SJCRH30 (cell line): ENCODE measurements around the gene CRTC1. TPM values are rescaled to one million over a fixed set of nuclear protein-coding genes. Genes with fewer than 3 reads are reported as not detected.

Experiments used
- DNase-seq, 2 experiments: peaks; one replicate each; pipeline ENCODE4 v3.0.0-alpha.2; 2015 to 2020
- H3K27ac ChIP-seq: fragments of 250-450 bp; sonication (Bioruptor Pico); 2 replicates; pipeline ENCODE4 v1.5.1; 2020; ENCODE audit warnings: mild to moderate bottlenecking, moderate library complexity
- H3K27me3 ChIP-seq: fragments of 250-450 bp; sonication (Bioruptor Pico); 2 replicates; pipeline ENCODE4 v1.5.1; 2020; ENCODE audit warnings: mild to moderate bottlenecking, moderate library complexity
- H3K36me3 ChIP-seq: fragments of 250-450 bp; sonication (Bioruptor Pico); 2 replicates; pipeline ENCODE4 v1.5.1; 2020; ENCODE audit warnings: mild to moderate bottlenecking, moderate library complexity
- H3K4me1 ChIP-seq: fragments of 250-450 bp; sonication (Bioruptor Pico); 2 replicates; pipeline ENCODE4 v1.5.1; 2020; ENCODE audit warnings: mild to moderate bottlenecking, moderate library complexity
- H3K4me3 ChIP-seq: fragments of 250-450 bp; sonication (Bioruptor Pico); 2 replicates; pipeline ENCODE4 v1.5.1; 2020; ENCODE audit warnings: mild to moderate bottlenecking, moderate library complexity
- H3K9me3 ChIP-seq: fragments of 250-450 bp; sonication (Bioruptor Pico); replicated peaks from 2 replicates; pipeline ENCODE4 v1.5.1; 2020; ENCODE audit warnings: mild to moderate bottlenecking, moderate library complexity
- total RNA-seq: library from RNA; depleted of rRNA; stranded (reverse); fragments of >200 nt; shearing (Covaris generic); gene quantifications from 2 replicates; pipeline ENCODE4 v1.2.3, GENCODE V29; 2014

Gene CRTC1
- total RNA-seq, 1 experiment from 2014 or later = 3.5 TPM

- Histone ChIP-seq H3K36me3 (no peaks in the 10 kb centered on the region), H3K4me3 (no peak overlapping the region), H3K4me1 (peaks cover 31% of the 10 kb centered on the region), H3K9me3 (no peaks in the 10 kb centered on the region), H3K27me3 (no peaks in the 10 kb centered on the region), H3K27ac (no peak overlapping the region)
- DNase-seq = no peak
Observed at GRCh38 chr19:18647807-18648206, 35.7 kb upstream of the CRTC1 start.

GRCh38 chr19:18648973-18649315 lies 34.5 kb upstream of the CRTC1 start:
- Histone ChIP-seq H3K4me1 (peaks cover 31% of the 10 kb centered on the region), H3K4me3 (peak overlapping the region; percentile 40), H3K36me3 (no peaks in the 10 kb centered on the region), H3K27ac (peak overlapping the region; percentile 66), H3K9me3 (no peaks in the 10 kb centered on the region), H3K27me3 (no peaks in the 10 kb centered on the region)
- DNase-seq = peak; percentile 60 to 63

GRCh38 chr19:18649371-18650020 lies 34.0 kb upstream of the CRTC1 start:
- Histone ChIP-seq H3K27ac (peak overlapping the region; percentile 66), H3K4me3 (peak overlapping the region; percentile 40)

GRCh38 chr19:18650021-18650390 lies 33.5 kb upstream of the CRTC1 start:
- Histone ChIP-seq H3K27me3 (no peaks in the 10 kb centered on the region), H3K36me3 (no peaks in the 10 kb centered on the region), H3K9me3 (no peaks in the 10 kb centered on the region), H3K4me3 (peak overlapping the region; percentile 40), H3K4me1 (peaks cover 31% of the 10 kb centered on the region), H3K27ac (peak overlapping the region; percentile 57)
- DNase-seq = peak in 1 of 2 experiments; percentile 53

More at GRCh38 chr19:18649371-18650020, 34.0 kb upstream of the CRTC1 start:
- H3K27me3 ChIP-seq = no peaks in the 10 kb centered on the region
- peak; percentile 95 to 97 for DNase-seq
- H3K36me3 ChIP-seq = no peaks in the 10 kb centered on the region
- no peaks in the 10 kb centered on the region for H3K9me3 ChIP-seq
- H3K4me1 ChIP-seq = peaks cover 31% of the 10 kb centered on the region

- H3K4me1 ChIP-seq = peaks cover 31% of the 10 kb centered on the region
- peak; percentile 69 to 70 for DNase-seq
- peak overlapping the region; percentile 40 for H3K4me3 ChIP-seq
- H3K9me3 ChIP-seq = no peaks in the 10 kb centered on the region
- no peaks in the 10 kb centered on the region for H3K36me3 ChIP-seq
- H3K27me3 ChIP-seq = no peaks in the 10 kb centered on the region
- peak overlapping the region; percentile 57 for H3K27ac ChIP-seq
Observed at GRCh38 chr19:18650468-18651041, 32.9 kb upstream of the CRTC1 start.

- H3K4me1 ChIP-seq = peaks cover 31% of the 10 kb centered on the region
- H3K4me3 ChIP-seq = peak overlapping the region; percentile 40; the same call in 1 of the 2 replicates
Observed at GRCh38 chr19:18651300-18651699, 32.2 kb upstream of the CRTC1 start.

GRCh38 chr19:18651733-18652132 lies 31.7 kb upstream of the CRTC1 start:
- Histone ChIP-seq H3K36me3 (no peaks in the 10 kb centered on the region), H3K27ac (no peak overlapping the region), H3K9me3 (no peaks in the 10 kb centered on the region), H3K4me1 (peaks cover 31% of the 10 kb centered on the region), H3K4me3 (no peak overlapping the region), H3K27me3 (no peaks in the 10 kb centered on the region)
- DNase-seq = no peak

More at GRCh38 chr19:18651300-18651699, 32.2 kb upstream of the CRTC1 start:
- no peak for DNase-seq
- H3K36me3 ChIP-seq = no peaks in the 10 kb centered on the region
- no peaks in the 10 kb centered on the region for H3K27me3 ChIP-seq
- no peak overlapping the region for H3K27ac ChIP-seq
- H3K9me3 ChIP-seq = no peaks in the 10 kb centered on the region

GRCh38 chr19:18653853-18654252 lies 29.6 kb upstream of the CRTC1 start:
- Histone ChIP-seq H3K9me3 (no peaks in the 10 kb centered on the region), H3K27ac (no peak overlapping the region), H3K4me3 (no peak overlapping the region), H3K4me1 (peaks cover 42% of the 10 kb centered on the region), H3K27me3 (no peaks in the 10 kb centered on the region; the same call in 1 of the 2 replicates), H3K36me3 (no peaks in the 10 kb centered on the region)
- no peak for DNase-seq

- H3K27me3 ChIP-seq = peaks cover 4% of the 10 kb centered on the region; the same call in 1 of the 2 replicates
- H3K9me3 ChIP-seq = no peaks in the 10 kb centered on the region
- no peak overlapping the region for H3K4me3 ChIP-seq
- H3K4me1 ChIP-seq = peaks cover 42% of the 10 kb centered on the region
- no peaks in the 10 kb centered on the region for H3K36me3 ChIP-seq
- H3K27ac ChIP-seq = no peak overlapping the region
- DNase-seq = no peak
Observed at GRCh38 chr19:18654469-18654868, 29.0 kb upstream of the CRTC1 start.

- DNase-seq = no peak
- no peaks in the 10 kb centered on the region for H3K9me3 ChIP-seq
- no peak overlapping the region for H3K4me3 ChIP-seq
- H3K4me1 ChIP-seq = peaks cover 47% of the 10 kb centered on the region
- H3K27me3 ChIP-seq = peaks cover 10% of the 10 kb centered on the region; the same call in 1 of the 2 replicates
- no peak overlapping the region for H3K27ac ChIP-seq
- no peaks in the 10 kb centered on the region for H3K36me3 ChIP-seq
Observed at GRCh38 chr19:18655173-18655844, 28.2 kb upstream of the CRTC1 start.

- Histone ChIP-seq H3K4me1 (peaks cover 40% of the 10 kb centered on the region), H3K36me3 (no peaks in the 10 kb centered on the region)
Observed at GRCh38 chr19:18656337-18657086, 27.0 kb upstream of the CRTC1 start.

GRCh38 chr19:18657590-18658365 lies 25.7 kb upstream of the CRTC1 start:
- Histone ChIP-seq H3K27ac (no peak overlapping the region), H3K36me3 (no peaks in the 10 kb centered on the region), H3K4me1 (peaks cover 33% of the 10 kb centered on the region), H3K27me3 (peaks cover 13% of the 10 kb centered on the region; the same call in 1 of the 2 replicates), H3K4me3 (no peak overlapping the region), H3K9me3 (no peaks in the 10 kb centered on the region)
- peak; percentile 68 to 72 for DNase-seq

More at GRCh38 chr19:18656337-18657086, 27.0 kb upstream of the CRTC1 start:
- DNase-seq = no peak
- Histone ChIP-seq H3K9me3 (no peaks in the 10 kb centered on the region), H3K4me3 (no peak overlapping the region), H3K27me3 (peaks cover 13% of the 10 kb centered on the region; the same call in 1 of the 2 replicates), H3K27ac (no peak overlapping the region)

GRCh38 chr19:18658366-18658855 lies 25.1 kb upstream of the CRTC1 start:
- DNase-seq = no peak
- Histone ChIP-seq H3K9me3 (no peaks in the 10 kb centered on the region), H3K36me3 (no peaks in the 10 kb centered on the region), H3K4me1 (peaks cover 33% of the 10 kb centered on the region), H3K27ac (no peak overlapping the region), H3K4me3 (no peak overlapping the region), H3K27me3 (peaks cover 13% of the 10 kb centered on the region; the same call in 1 of the 2 replicates)
